Body of pancreas (tissue), 4 donors: ENCODE results near the gene RANBP1. TPM values are rescaled to one million over a fixed set of nuclear protein-coding genes. Genes with fewer than 3 reads are reported as not detected.

Source experiments
- ATAC-seq: fragments of 150-250 bp; one replicate; pipeline ENCODE4 v1.9.1; 2016
- DNase-seq, 4 donors: peaks; one replicate each; pipeline ENCODE4 v3.0.0-alpha.2; 2019
- H3K27ac ChIP-seq, 4 donors: fragments of 200-600 bp; sonication (generic); 1 replicate in 3 of 4; 2 replicates in 1 of 4; pipeline versions ENCODE4 v1.5.1 to v1.6.1; 2016 to 2019; ENCODE audit warnings: mild to moderate bottlenecking in 1 of 4, mixed read lengths in 1 of 4, moderate library complexity in 1 of 4
- H3K27me3 ChIP-seq, 2 donors: fragments of 200-600 bp; sonication (generic); one replicate each; pipeline ENCODE4 v1.6.0; 2016; ENCODE audit warnings: mild to moderate bottlenecking in 1 of 2
- H3K36me3 ChIP-seq, 2 donors: fragments of 200-600 bp; sonication (generic); replicated peaks in 1 of 2; 2 replicates each; pipeline ENCODE4 v1.5.1; 2016; ENCODE audit warnings: low read depth in 2 of 2; ENCODE audit not compliant: insufficient read depth in 1 of 2
- H3K4me1 ChIP-seq: fragments of 200-600 bp; sonication (generic); one replicate; pipeline ENCODE4 v1.6.0; 2016
- H3K4me3 ChIP-seq, 2 donors: fragments of 200-600 bp; sonication (generic); 1 replicate in 1 of 2; 2 replicates in 1 of 2; pipeline ENCODE4 v1.5.1; 2016 to 2019
- H3K9me3 ChIP-seq, 3 donors: fragments of 200-600 bp; sonication (generic); 1 replicate in 2 of 3; 2 replicates in 1 of 3; pipeline ENCODE4 v1.5.1; 2016
- POLR2A ChIP-seq, 3 donors: fragments of 450-650 bp; IDR thresholded peaks; one replicate each; pipeline ENCODE4 v1.6.1; 2016; ENCODE audit warnings: antibody characterized with exemption in 3 of 3, mild to moderate bottlenecking in 2 of 3
- WGBS, 2 donors: methylation state at CpG; one replicate each; pipeline ENCODE4 v1.1.5; 2017; 5-methylcytosine and 5-hydroxymethylcytosine counted together
- intact Hi-C: fragments of 100-400 bp; cut with DNase I; formaldehyde crosslinking; loops from one replicate; pipeline ENCODE4 v1.15.1; 2023
- total RNA-seq, 2 donors: library from RNA; depleted of rRNA; stranded (reverse); fragments of >200 nt; gene quantifications; one replicate each; pipeline ENCODE4 v1.1.0, GENCODE V29; 2016
- TF ChIP-seq, protein P1 (sequence below), 7 experiments: fragments of 450-650 bp in 4 of 7; fragments of 200-600 bp in 3 of 7; sonication (generic) in 3 of 7; IDR thresholded peaks; one replicate each; pipeline ENCODE4 v1.5.1; 2016 to 2019; ENCODE audit warnings: antibody characterized with exemption in 7 of 7

Gene RANBP1
- total RNA-seq, 2 donors from 2014 or later: 69.3 to 134 TPM

GRCh38 chr22:20146777-20147176, 30.9 kb downstream of the RANBP1 start:
- ATAC-seq (no peak), DNase-seq (no peak)
- TF ChIP-seq, protein P1, sequence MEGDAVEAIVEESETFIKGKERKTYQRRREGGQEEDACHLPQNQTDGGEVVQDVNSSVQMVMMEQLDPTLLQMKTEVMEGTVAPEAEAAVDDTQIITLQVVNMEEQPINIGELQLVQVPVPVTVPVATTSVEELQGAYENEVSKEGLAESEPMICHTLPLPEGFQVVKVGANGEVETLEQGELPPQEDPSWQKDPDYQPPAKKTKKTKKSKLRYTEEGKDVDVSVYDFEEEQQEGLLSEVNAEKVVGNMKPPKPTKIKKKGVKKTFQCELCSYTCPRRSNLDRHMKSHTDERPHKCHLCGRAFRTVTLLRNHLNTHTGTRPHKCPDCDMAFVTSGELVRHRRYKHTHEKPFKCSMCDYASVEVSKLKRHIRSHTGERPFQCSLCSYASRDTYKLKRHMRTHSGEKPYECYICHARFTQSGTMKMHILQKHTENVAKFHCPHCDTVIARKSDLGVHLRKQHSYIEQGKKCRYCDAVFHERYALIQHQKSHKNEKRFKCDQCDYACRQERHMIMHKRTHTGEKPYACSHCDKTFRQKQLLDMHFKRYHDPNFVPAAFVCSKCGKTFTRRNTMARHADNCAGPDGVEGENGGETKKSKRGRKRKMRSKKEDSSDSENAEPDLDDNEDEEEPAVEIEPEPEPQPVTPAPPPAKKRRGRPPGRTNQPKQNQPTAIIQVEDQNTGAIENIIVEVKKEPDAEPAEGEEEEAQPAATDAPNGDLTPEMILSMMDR (IDR thresholded peaks at IDR 0.05): no peak
- TF ChIP-seq POLR2A (IDR thresholded peaks at IDR 0.05): no peak
- Histone ChIP-seq H3K4me1 (no peaks in the 10 kb centered on the region), H3K4me3 (no peak overlapping the region), H3K36me3 (no peaks in the 10 kb centered on the region), H3K9me3 (no peaks in the 10 kb centered on the region), H3K27ac (no peak overlapping the region), H3K27me3 (no peaks in the 10 kb centered on the region)
- intact Hi-C loops: no loop called here
- 67 to 81% methylated on average over 1 to 20 of the region's 22 CpGs for WGBS, 2 donors

DNA sequence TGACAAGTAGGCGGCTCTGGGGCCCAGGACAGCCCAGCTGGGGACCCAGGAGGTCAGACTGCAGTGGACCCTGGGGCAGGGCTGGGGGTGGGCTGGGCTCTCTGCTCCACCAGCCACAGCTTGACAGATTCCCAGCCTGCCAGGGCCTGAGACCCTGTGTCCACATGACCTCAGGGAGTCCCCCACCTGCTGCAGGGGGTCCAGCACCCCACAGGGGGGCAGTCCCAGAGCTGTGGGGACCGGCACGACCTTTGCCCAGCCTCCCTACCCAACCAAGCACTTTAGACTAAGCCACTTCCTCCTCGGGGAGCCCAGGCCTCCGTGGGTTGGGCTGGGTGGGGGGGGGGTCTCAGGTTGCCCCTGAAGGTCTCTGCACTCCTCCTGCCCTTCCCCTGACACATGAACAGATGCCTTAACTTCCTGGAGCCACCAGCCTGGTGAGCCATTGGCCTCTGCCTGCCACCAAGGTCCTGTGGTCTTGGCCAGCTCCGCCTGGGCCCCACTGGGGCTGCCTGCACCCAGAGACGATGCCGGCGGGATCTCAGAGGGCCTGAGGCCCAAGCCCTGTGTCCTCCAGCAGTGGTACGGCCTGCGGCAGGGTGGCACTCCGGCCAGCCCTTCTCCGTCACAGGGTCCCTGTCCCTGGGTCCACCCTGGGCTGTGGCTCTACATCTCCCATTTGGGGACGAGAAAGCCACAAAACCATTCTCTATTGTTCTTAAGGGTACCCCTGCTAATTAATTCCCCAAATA, 31.5 kb downstream of the RANBP1 start:
- WGBS, 2 donors: 84 to 88% methylated on average over 8 to 10 of the region's 14 CpGs
- TF ChIP-seq, protein P1 (IDR thresholded peaks at IDR 0.05): no peak
- TF ChIP-seq POLR2A (IDR thresholded peaks at IDR 0.05): no peak
- H3K27me3 ChIP-seq: no peaks in the 10 kb centered on the region
- DNase-seq (no peak), ATAC-seq (no peak)
- no peaks in the 10 kb centered on the region for H3K36me3 ChIP-seq
- no peak overlapping the region for H3K4me3 ChIP-seq
- H3K27ac ChIP-seq: no peak overlapping the region
- H3K9me3 ChIP-seq: no peaks in the 10 kb centered on the region
- intact Hi-C loops: no loop called here
- no peaks in the 10 kb centered on the region for H3K4me1 ChIP-seq

DNA sequence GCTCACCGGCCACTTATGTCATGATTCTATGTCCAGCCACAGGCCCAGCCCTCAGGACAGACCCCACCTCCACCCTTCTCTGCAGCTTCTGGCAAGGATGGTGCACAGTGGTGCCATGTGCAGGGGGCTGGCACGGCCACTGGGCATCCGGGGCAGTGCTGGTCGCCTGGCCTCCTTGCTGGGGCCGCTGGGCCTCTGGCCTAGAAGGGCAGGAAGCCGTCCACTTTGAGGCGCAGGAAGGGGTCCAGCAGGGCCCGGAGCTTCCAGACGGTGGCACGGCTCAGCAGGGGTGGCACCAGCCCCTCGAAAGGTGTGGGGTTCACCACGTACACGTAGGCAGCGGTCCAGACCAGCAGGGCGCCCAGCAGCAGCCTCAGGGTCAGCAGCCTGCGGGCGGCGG, 32.5 kb downstream of the RANBP1 start:
- H3K36me3 ChIP-seq: no peaks in the 10 kb centered on the region
- intact Hi-C loops: no loop called here
- no peak for DNase-seq
- H3K27ac ChIP-seq: no peak overlapping the region
- H3K4me3 ChIP-seq: no peak overlapping the region
- no peaks in the 10 kb centered on the region for H3K27me3 ChIP-seq
- no peak for ATAC-seq
- TF ChIP-seq, protein P1 (IDR thresholded peaks at IDR 0.05): no peak
- TF ChIP-seq POLR2A (IDR thresholded peaks at IDR 0.05): no peak
- H3K4me1 ChIP-seq: no peaks in the 10 kb centered on the region
- H3K9me3 ChIP-seq: no peaks in the 10 kb centered on the region
- 84% methylated on average over 16 of the region's 18 CpGs; no CpG with 5 or more reads in 1 of the 2 donors for WGBS, 2 donors

DNA sequence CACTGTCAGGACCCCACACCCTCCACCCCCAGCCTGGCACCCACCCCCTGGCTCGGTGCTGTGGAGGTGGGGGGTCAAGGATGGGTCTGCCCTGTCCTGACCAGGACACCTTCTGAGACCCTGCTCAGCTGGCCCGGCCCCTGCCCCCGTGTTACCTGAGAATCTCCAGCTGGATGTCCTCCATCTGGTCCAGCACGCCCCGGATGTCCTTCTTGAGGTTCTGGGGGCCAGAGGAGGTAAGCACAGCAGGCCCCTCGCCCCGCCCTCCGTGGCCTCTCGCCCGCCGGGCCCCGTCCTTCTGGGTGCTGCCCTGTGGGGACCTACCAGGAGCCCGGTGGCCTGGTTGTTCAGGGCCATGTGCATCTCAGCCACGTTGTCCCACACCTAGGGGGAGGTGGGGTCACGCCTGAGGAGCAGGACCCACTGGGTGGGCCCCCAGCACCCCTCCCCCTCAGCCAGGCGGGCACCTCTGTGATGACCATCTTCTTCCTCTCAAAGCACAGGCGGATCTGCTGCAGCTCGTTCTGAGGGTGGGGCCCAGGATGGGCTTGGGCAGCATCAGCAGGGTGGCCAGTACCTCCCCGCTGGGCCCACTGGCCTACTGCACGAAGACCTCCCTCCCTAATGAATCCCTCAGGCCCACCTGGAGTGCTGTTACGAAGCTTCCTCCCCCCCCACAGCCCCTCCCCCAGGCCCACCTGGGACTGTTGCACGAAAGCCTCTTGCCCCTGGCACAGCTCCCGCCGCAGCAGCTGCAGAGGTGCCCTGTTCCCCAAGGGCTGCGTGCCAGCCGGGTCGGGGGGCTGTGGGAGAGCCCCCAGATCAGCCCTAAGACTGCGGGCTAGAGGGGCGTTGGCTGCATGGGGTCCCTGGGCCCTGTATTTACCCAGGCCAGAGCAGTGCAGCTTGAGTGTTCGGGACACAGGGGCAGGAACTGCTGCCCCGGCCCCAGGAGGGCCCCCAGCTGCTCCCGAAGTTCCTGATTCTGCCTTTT, 33.6 kb downstream of the RANBP1 start:
- TF ChIP-seq, protein P1 (IDR thresholded peaks at IDR 0.05): no peak
- no peak for TF ChIP-seq POLR2A (IDR thresholded peaks at IDR 0.05)
- WGBS, 2 donors: 55 to 67% methylated on average over 11 to 30 of the region's 32 CpGs
- Histone ChIP-seq H3K4me3 (no peak overlapping the region), H3K4me1 (no peaks in the 10 kb centered on the region), H3K27ac (no peak overlapping the region), H3K36me3 (no peaks in the 10 kb centered on the region), H3K27me3 (no peaks in the 10 kb centered on the region), H3K9me3 (no peaks in the 10 kb centered on the region)
- ATAC-seq (no peak), DNase-seq (no peak)
- intact Hi-C loops: no loop called here
